DND-41 (cell line): ENCODE measurements around the gene PDZRN3.

Source experiments
- CTCF ChIP-seq: IDR thresholded peaks from 2 replicates; pipeline ENCODE4 v1.5.1; 2012; ENCODE audit warnings: borderline replicate concordance, low read length, moderate library complexity, mild to moderate bottlenecking; ENCODE audit not compliant: poor library complexity, severe bottlenecking; ENCODE audit errors: extremely low read depth
- EZH2 ChIP-seq: IDR thresholded peaks from 3 replicates; pipeline ENCODE4 v1.6.1; 2012; ENCODE audit warnings: borderline replicate concordance, low read depth, mild to moderate bottlenecking, moderate library complexity, low read length, inconsistent platforms; ENCODE audit not compliant: severe bottlenecking

- TF ChIP-seq CTCF: no peak
- no peak for TF ChIP-seq EZH2
Observed at GRCh38 chr3:73442152-73442551, 182.6 kb downstream of the PDZRN3 start.
